Measurements from ENCODE around the gene TEAD4. TPM values are rescaled to one million over a fixed set of nuclear protein-coding genes. Genes with fewer than 3 reads are reported as not detected.

Gene TEAD4
- total RNA-seq, 1 experiment from 2014 or later: 127 TPM

GRCh38 chr12:3045494-3045893, 86.3 kb downstream of the TEAD4 start:
- no peak overlapping the region for H3K27ac ChIP-seq (ENCODE audit: insufficient read length, low read depth, low read length)

More at GRCh38 chr12:3045494-3045893, 86.3 kb downstream of the TEAD4 start:
- Histone ChIP-seq H4K8ac (replicated peaks; ENCODE audit: insufficient read length, low read depth, low read length) (no peak overlapping the region), H2AFZ (ENCODE audit: low read length) (no peak overlapping the region), H3K4me1 (ENCODE audit: insufficient read depth, low read length) (no peaks in the 10 kb centered on the region; the same call in 1 of the 2 replicates), H3K56ac (ENCODE audit: insufficient read length, low read depth, low read length) (no peak overlapping the region), H2BK20ac (ENCODE audit: low read depth, low read length, poor library complexity, severe bottlenecking) (no peak overlapping the region), H3K27me3 (ENCODE audit: insufficient read depth, low read length) (no peaks in the 10 kb centered on the region), H3K9ac (ENCODE audit: extremely low read depth, insufficient read length, low read length) (no peak overlapping the region), H2BK120ac (ENCODE audit: low read depth, low read length, poor library complexity, severe bottlenecking) (no peak overlapping the region), H2BK15ac (ENCODE audit: low read depth, low read length) (no peak overlapping the region), H4K5ac (ENCODE audit: insufficient read length, low read depth, low read length) (no peak overlapping the region), H2BK12ac (ENCODE audit: insufficient read length, low read depth, low read length) (no peak overlapping the region), H4K20me1 (ENCODE audit: control insufficient read depth, insufficient read depth, insufficient read length) (no peaks in the 10 kb centered on the region), H3K23me2 (ENCODE audit: insufficient read length, low read depth, low read length, poor library complexity, severe bottlenecking) (no peaks in the 10 kb centered on the region), H3K4ac (ENCODE audit: low read depth, low read length) (no peak overlapping the region), H3K79me1 (ENCODE audit: insufficient read depth, low read depth, low read length, poor library complexity, severe bottlenecking) (no peaks in the 10 kb centered on the region), H3K14ac (ENCODE audit: insufficient read depth, low read length) (no peak overlapping the region), H2AK5ac (ENCODE audit: insufficient read length, low read length) (no peak overlapping the region), H3K4me2 (ENCODE audit: insufficient read depth, insufficient read length, low read length) (no peak overlapping the region), H3T11ph (ENCODE audit: low read length) (no peak overlapping the region), H3K18ac (ENCODE audit: insufficient read length, low read depth, low read length) (no peak overlapping the region), H3K23ac (ENCODE audit: insufficient read length, low read depth, low read length) (no peak overlapping the region), H3K9me3 (ENCODE audit: control insufficient read depth, low read depth, low read length) (no peaks in the 10 kb centered on the region), H4K91ac (ENCODE audit: insufficient read length, low read depth, low read length) (no peak overlapping the region), H2BK5ac (ENCODE audit: insufficient read length, low read length) (no peak overlapping the region), H3K79me2 (ENCODE audit: insufficient read depth, low read length) (no peaks in the 10 kb centered on the region)
- Mint-ChIP-seq H3K4me3 (no peak overlapping the region), H3K36me3 (ENCODE audit: insufficient read depth in 1 of 3, low read depth in 3 of 3) (peaks cover 11 to 42% (median 14%) of the 10 kb centered on the region in 3 experiments; a peak in 5 of 7 replicates), H3K27me3 (ENCODE audit: low read depth) (peaks cover 18% of the 10 kb centered on the region), H3K9me3 (no peaks in the 10 kb centered on the region; a peak in 1 of 5 replicates), H3K4me1 (peaks cover 18 to 22% of the 10 kb centered on the region in 2 experiments), H3K27ac (no peak overlapping the region)
- no peak for DNase-seq
- TF ChIP-seq CTCF (conservative IDR thresholded peaks at IDR 0.05): no peak
- WGBS (ENCODE audit: extremely low coverage, insufficient read length, low lambda C conversion rate): no CpG with 5 or more reads among the region's 5 CpGs
